OCI-LY1 (cell line): ENCODE data around the gene EEF1B2.

ENCODE experiments used
- H2AFZ ChIP-seq: fragments of 200-600 bp; sonication (generic), shearing (Covaris generic); 2 replicates; pipeline ENCODE4 v1.6.0; 2014; ENCODE audit warnings: antibody characterized with exemption, mild to moderate bottlenecking, low read length
- H3F3A ChIP-seq: fragments of 200-600 bp; sonication (generic), shearing (Covaris generic); 2 replicates; pipeline ENCODE4 v1.6.0; 2014; ENCODE audit warnings: mild to moderate bottlenecking, antibody characterized with exemption, low read length, moderate library complexity; ENCODE audit not compliant: insufficient read depth
- H3K27ac ChIP-seq: fragments of 200-600 bp; sonication (generic); 2 replicates; pipeline ENCODE4 v1.5.1; 2014; ENCODE audit warnings: low read length, mixed run types, mild to moderate bottlenecking, low read depth; ENCODE audit not compliant: poor library complexity, severe bottlenecking
- H3K27me3 ChIP-seq: fragments of 200-600 bp; sonication (generic); 2 replicates; pipeline ENCODE4 v1.6.0; 2014; ENCODE audit warnings: antibody characterized with exemption, mild to moderate bottlenecking, low read length, moderate library complexity; ENCODE audit not compliant: insufficient read depth
- H3K36me3 ChIP-seq: fragments of 200-600 bp; sonication (generic); 2 replicates; pipeline ENCODE4 v1.6.1; 2014; ENCODE audit warnings: mild to moderate bottlenecking, antibody characterized with exemption, low read length, moderate library complexity, mixed read lengths; ENCODE audit not compliant: insufficient read depth
- H3K4me1 ChIP-seq: fragments of 200-600 bp; sonication (generic); 2 replicates; pipeline ENCODE4 v1.5.1; 2014; ENCODE audit warnings: mild to moderate bottlenecking, low read length, moderate library complexity; ENCODE audit not compliant: insufficient read depth, severe bottlenecking
- H3K4me2 ChIP-seq: fragments of 200-600 bp; sonication (generic), shearing (Covaris generic); 2 replicates; pipeline ENCODE4 v1.6.1; 2014; ENCODE audit warnings: low read length
- H3K4me3 ChIP-seq: fragments of 200-600 bp; sonication (generic); 2 replicates; pipeline ENCODE4 v1.5.1; 2014; ENCODE audit warnings: low read length, low read depth, mild to moderate bottlenecking, mixed read lengths; ENCODE audit not compliant: poor library complexity, severe bottlenecking
- H3K79me2 ChIP-seq: fragments of 200-600 bp; shearing (Covaris generic); 2 replicates; pipeline ENCODE4 v1.6.1; 2016; ENCODE audit warnings: mixed run types, low read length, mixed read lengths; ENCODE audit not compliant: insufficient read depth
- H3K9ac ChIP-seq: fragments of 200-600 bp; sonication (generic), shearing (Covaris generic); 2 replicates; pipeline ENCODE4 v1.6.1; 2014; ENCODE audit warnings: mild to moderate bottlenecking, low read length, mixed read lengths
- H3K9me2 ChIP-seq: fragments of 200-600 bp; sonication (generic), shearing (Covaris generic); 2 replicates; pipeline ENCODE4 v1.6.1; 2014; ENCODE audit warnings: low read depth, mild to moderate bottlenecking, low read length, mixed read lengths
- H3K9me3 ChIP-seq: fragments of 200-600 bp; shearing (Covaris generic); 2 replicates; pipeline ENCODE4 v1.6.1; 2014; ENCODE audit warnings: low read length, mixed read lengths
- H4K20me1 ChIP-seq: fragments of 200-600 bp; sonication (generic), shearing (Covaris generic); 2 replicates; pipeline ENCODE4 v1.6.0; 2016; ENCODE audit warnings: mild to moderate bottlenecking, low read length; ENCODE audit not compliant: insufficient read depth
- EZH2 ChIP-seq: fragments of 200-600 bp; sonication (generic), shearing (Covaris generic); IDR thresholded peaks from 2 replicates; pipeline ENCODE4 v1.8.0; 2017; ENCODE audit warnings: borderline replicate concordance, mixed run types, mild to moderate bottlenecking, antibody characterized with exemption, low read length, moderate library complexity, mixed read lengths
- TF ChIP-seq, protein P1 (sequence below): fragments of 200-600 bp; sonication (generic), shearing (Covaris generic); IDR thresholded peaks from 2 replicates; pipeline ENCODE4 v1.5.1; 2017; ENCODE audit warnings: mild to moderate bottlenecking, antibody characterized with exemption, low read length, moderate library complexity, mixed read lengths

EEF1B2 gene

DNA sequence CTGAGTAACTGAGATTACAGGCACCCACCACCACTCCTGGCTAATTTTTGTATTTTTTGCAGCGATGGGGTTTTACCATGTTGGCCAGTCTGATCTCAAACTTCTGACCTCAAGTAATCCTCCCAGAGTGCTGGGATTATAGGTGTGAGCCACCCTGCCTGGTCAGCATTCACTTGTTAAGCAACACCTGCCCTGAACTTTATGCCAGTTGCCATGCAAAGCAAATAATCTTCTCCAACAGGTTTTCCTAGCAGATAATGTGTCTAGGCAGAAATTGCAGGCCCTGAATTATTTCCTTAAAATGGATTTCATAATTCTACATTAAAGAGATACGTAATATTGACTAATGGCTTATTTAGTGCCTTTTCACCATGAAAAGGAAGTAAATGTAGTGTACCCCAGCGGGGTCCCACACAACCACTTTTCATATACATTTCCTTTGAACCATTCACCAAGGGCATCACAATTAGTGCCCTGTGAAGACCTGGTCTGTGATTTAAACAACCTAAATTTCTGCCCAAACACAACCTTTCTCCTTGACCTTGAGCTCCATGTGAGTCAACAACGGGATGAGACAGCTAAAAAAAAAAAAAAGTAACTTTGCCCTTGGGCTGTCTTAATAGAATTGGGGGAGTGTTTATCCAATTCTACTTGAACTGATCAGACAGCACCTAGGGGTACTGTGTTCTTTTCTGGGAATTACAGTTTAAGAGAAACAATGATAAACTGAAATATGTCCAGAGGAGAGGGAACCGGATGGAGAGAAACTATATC is 41.6 kb downstream of the EEF1B2 start:
- H3K4me1 ChIP-seq = no peaks in the 10 kb centered on the region
- no peak overlapping the region for H3K27ac ChIP-seq
- H3F3A ChIP-seq = no peaks in the 10 kb centered on the region
- H3K4me3 ChIP-seq = no peak overlapping the region
- no peaks in the 10 kb centered on the region for H3K9me2 ChIP-seq
- no peaks in the 10 kb centered on the region for H3K27me3 ChIP-seq
- no peaks in the 10 kb centered on the region for H4K20me1 ChIP-seq
- no peak overlapping the region for H2AFZ ChIP-seq
- H3K4me2 ChIP-seq = no peak overlapping the region
- no peak overlapping the region for H3K9ac ChIP-seq
- H3K9me3 ChIP-seq = no peaks in the 10 kb centered on the region
- no peaks in the 10 kb centered on the region for H3K79me2 ChIP-seq
- TF ChIP-seq EZH2 = no peak
- TF ChIP-seq, protein P1, sequence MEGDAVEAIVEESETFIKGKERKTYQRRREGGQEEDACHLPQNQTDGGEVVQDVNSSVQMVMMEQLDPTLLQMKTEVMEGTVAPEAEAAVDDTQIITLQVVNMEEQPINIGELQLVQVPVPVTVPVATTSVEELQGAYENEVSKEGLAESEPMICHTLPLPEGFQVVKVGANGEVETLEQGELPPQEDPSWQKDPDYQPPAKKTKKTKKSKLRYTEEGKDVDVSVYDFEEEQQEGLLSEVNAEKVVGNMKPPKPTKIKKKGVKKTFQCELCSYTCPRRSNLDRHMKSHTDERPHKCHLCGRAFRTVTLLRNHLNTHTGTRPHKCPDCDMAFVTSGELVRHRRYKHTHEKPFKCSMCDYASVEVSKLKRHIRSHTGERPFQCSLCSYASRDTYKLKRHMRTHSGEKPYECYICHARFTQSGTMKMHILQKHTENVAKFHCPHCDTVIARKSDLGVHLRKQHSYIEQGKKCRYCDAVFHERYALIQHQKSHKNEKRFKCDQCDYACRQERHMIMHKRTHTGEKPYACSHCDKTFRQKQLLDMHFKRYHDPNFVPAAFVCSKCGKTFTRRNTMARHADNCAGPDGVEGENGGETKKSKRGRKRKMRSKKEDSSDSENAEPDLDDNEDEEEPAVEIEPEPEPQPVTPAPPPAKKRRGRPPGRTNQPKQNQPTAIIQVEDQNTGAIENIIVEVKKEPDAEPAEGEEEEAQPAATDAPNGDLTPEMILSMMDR = no peak
- no peaks in the 10 kb centered on the region for H3K36me3 ChIP-seq

GRCh38 chr2:206202446-206202845 is 42.8 kb downstream of the EEF1B2 start:
- H3F3A ChIP-seq = no peaks in the 10 kb centered on the region
- H3K4me2 ChIP-seq = no peak overlapping the region
- TF ChIP-seq, protein P1 = no peak
- no peak for TF ChIP-seq EZH2

DNA sequence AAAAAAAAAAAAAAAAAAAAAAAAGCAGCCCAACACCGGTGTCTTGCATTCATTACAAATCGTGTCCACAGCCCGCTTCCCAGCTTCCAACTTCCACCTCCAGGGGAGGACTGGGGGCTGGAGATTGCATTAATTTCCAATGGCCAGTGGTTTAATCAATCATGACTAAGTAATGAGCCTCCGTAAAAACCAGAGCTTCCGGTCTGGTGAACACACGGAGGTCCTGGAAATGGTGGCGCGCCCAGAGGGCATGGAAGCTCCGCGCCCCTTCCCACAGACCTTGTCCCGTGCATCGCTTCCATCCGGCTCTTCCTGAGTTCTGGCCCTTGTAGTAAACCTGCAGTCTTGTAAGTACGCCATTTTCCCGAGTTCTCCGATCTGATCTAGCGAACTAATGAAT is 43.6 kb downstream of the EEF1B2 start:
- Histone ChIP-seq H3K9me3 (no peaks in the 10 kb centered on the region), H2AFZ (no peak overlapping the region), H3K4me3 (no peak overlapping the region), H3K36me3 (no peaks in the 10 kb centered on the region), H4K20me1 (no peaks in the 10 kb centered on the region), H3K4me1 (no peaks in the 10 kb centered on the region), H3K79me2 (no peaks in the 10 kb centered on the region), H3K9me2 (no peaks in the 10 kb centered on the region), H3K27ac (no peak overlapping the region), H3F3A (no peaks in the 10 kb centered on the region), H3K9ac (no peak overlapping the region), H3K4me2 (no peak overlapping the region), H3K27me3 (no peaks in the 10 kb centered on the region)
- TF ChIP-seq EZH2 = no peak
- TF ChIP-seq, protein P1 = no peak

More at GRCh38 chr2:206202446-206202845, 42.8 kb downstream of the EEF1B2 start:
- H3K4me1 ChIP-seq = no peaks in the 10 kb centered on the region
- H3K79me2 ChIP-seq = no peaks in the 10 kb centered on the region
- H3K27ac ChIP-seq = no peak overlapping the region
- H3K9me2 ChIP-seq = no peaks in the 10 kb centered on the region
- no peaks in the 10 kb centered on the region for H3K9me3 ChIP-seq
- no peaks in the 10 kb centered on the region for H4K20me1 ChIP-seq
- H3K27me3 ChIP-seq = no peaks in the 10 kb centered on the region
- no peaks in the 10 kb centered on the region for H3K36me3 ChIP-seq
- H3K4me3 ChIP-seq = no peak overlapping the region
- no peak overlapping the region for H3K9ac ChIP-seq
- H2AFZ ChIP-seq = no peak overlapping the region
